CD4-positive, alpha-beta T cell treated with Interleukin-1 beta for 1 hour (primary cell): ENCODE measurements around the gene WDR81.
"Not testable (repeated sequence)": the region's sequence is repeated elsewhere in the genome, so short reads cannot be mapped to it uniquely, and the experiment has no call there.

Experiments
- DNase-seq, 2 donors: peaks; one replicate each; pipeline ENCODE4 v3.0.0-alpha.2; 2020 to 2022

The WDR81 gene

GRCh38 chr17:1713878-1714426 is 10.6 kb upstream of the WDR81 start:
- no peak for DNase-seq

- peak in 1 of 2 donors; percentile 61 for DNase-seq
Measured at GRCh38 chr17:1714427-1714979, 10.0 kb upstream of the WDR81 start.

GRCh38 chr17:1714980-1715802 is 9.3 kb upstream of the WDR81 start:
- DNase-seq, result peak; percentile 51 to 78

GRCh38 chr17:1715803-1716075 is 8.8 kb upstream of the WDR81 start:
- DNase-seq, result no peak

GRCh38 chr17:1716076-1716911 is 8.2 kb upstream of the WDR81 start:
- peak; percentile 100 for DNase-seq

GRCh38 chr17:1716912-1717695 is 7.4 kb upstream of the WDR81 start:
- peak; percentile 90 to 91 for DNase-seq

- no peak for DNase-seq
Measured at GRCh38 chr17:1718362-1719165, 5.9 kb upstream of the WDR81 start.

- DNase-seq, result peak; percentile 64 to 74
Measured at GRCh38 chr17:1720856-1721386, 3.6 kb upstream of the WDR81 start.

GRCh38 chr17:1722022-1722421 is 2.5 kb upstream of the WDR81 start:
- not testable (repeated sequence) for DNase-seq

GRCh38 chr17:1724869-1725641 is 551 bp downstream of the WDR81 start:
- no peak for DNase-seq

GRCh38 chr17:1725642-1726511 is 1.4 kb downstream of the WDR81 start:
- no peak for DNase-seq

- no peak for DNase-seq
Measured at GRCh38 chr17:1726626-1727257, 2.2 kb downstream of the WDR81 start.

GRCh38 chr17:1727258-1727789 is 2.8 kb downstream of the WDR81 start:
- DNase-seq, result no peak

- DNase-seq, result no peak
Measured at GRCh38 chr17:1727876-1728630, 3.5 kb downstream of the WDR81 start.

- no peak for DNase-seq
Measured at GRCh38 chr17:1729966-1730325, 5.4 kb downstream of the WDR81 start.

- DNase-seq, result no peak
Measured at GRCh38 chr17:1730326-1731193, 6.1 kb downstream of the WDR81 start.

GRCh38 chr17:1731194-1731506 is 6.6 kb downstream of the WDR81 start:
- no peak for DNase-seq
